Keratinocyte (primary cell): ENCODE measurements around the gene STAMBPL1. TPM values are rescaled to one million over a fixed set of nuclear protein-coding genes. Genes with fewer than 3 reads are reported as not detected.

Experiments used
- DNase-seq: peaks from one replicate; pipeline ENCODE4 v3.0.0-alpha.2; 2011; ENCODE audit warnings: low read depth, missing footprints, low spot score
- FAIRE-seq: peaks from 2 replicates; lab custom pipeline; 2011; peaks lifted over from hg19 to GRCh38; lab: Jason Lieb, UNC
- H2AFZ ChIP-seq: 2 replicates; pipeline ENCODE4 v1.6.0; 2012; ENCODE audit warnings: low read length, control low read depth, inconsistent platforms; ENCODE audit not compliant: control insufficient read depth
- H3K27ac ChIP-seq: 2 replicates; pipeline ENCODE4 v1.5.1; 2011; ENCODE audit warnings: low read length; ENCODE audit not compliant: control insufficient read depth, insufficient read depth
- H3K27me3 ChIP-seq: 3 replicates; pipeline ENCODE4 v1.6.0; 2011; ENCODE audit warnings: low read length; ENCODE audit not compliant: control insufficient read depth, insufficient read depth; ENCODE audit errors: extremely low read depth
- H3K36me3 ChIP-seq, 2 experiments: 2 replicates in 1 of 2; 3 replicates in 1 of 2; pipeline ENCODE4 v1.5.1; 2011; ENCODE audit warnings: low read length in 2 of 2, mild to moderate bottlenecking in 1 of 2; ENCODE audit not compliant: control insufficient read depth in 2 of 2, insufficient read depth in 2 of 2; ENCODE audit errors: extremely low read depth in 1 of 2
- H3K4me1 ChIP-seq: 3 replicates; pipeline ENCODE4 v1.5.1; 2011; ENCODE audit warnings: low read length; ENCODE audit not compliant: control insufficient read depth, insufficient read depth; ENCODE audit errors: extremely low read depth
- H3K4me2 ChIP-seq: 3 replicates; pipeline ENCODE4 v1.6.0; 2011; ENCODE audit warnings: low read depth, low read length; ENCODE audit not compliant: control insufficient read depth, insufficient read depth; ENCODE audit errors: extremely low read depth
- H3K4me3 ChIP-seq, 3 experiments: fragments of 200-600 bp in 1 of 3; sonication (generic) in 1 of 3; 2 replicates in 2 of 3; 3 replicates in 1 of 3; pipeline ENCODE4 v1.5.1; 2011 to 2016; ENCODE audit warnings: low read length in 3 of 3, mild to moderate bottlenecking in 3 of 3, control low read depth in 2 of 3, inconsistent platforms in 1 of 3, low read depth in 1 of 3, mixed read lengths in 1 of 3, mixed run types in 1 of 3, moderate library complexity in 1 of 3; ENCODE audit not compliant: control insufficient read depth in 2 of 3, insufficient read depth in 2 of 3; ENCODE audit errors: extremely low read depth in 1 of 3
- H3K79me2 ChIP-seq: 2 replicates; pipeline ENCODE4 v1.6.0; 2012; ENCODE audit warnings: low read length; ENCODE audit not compliant: control insufficient read depth, insufficient read depth
- H3K9ac ChIP-seq: 3 replicates; pipeline ENCODE4 v1.6.0; 2011; ENCODE audit warnings: low read length; ENCODE audit not compliant: control insufficient read depth, insufficient read depth; ENCODE audit errors: extremely low read depth
- H3K9me1 ChIP-seq: 3 replicates; pipeline ENCODE4 v1.6.0; 2011; ENCODE audit warnings: low read length; ENCODE audit not compliant: control insufficient read depth, insufficient read depth; ENCODE audit errors: extremely low read depth
- H3K9me3 ChIP-seq: 2 replicates; pipeline ENCODE4 v1.5.1; 2012; ENCODE audit warnings: low read depth, low read length; ENCODE audit not compliant: control insufficient read depth
- H4K20me1 ChIP-seq: 3 replicates; pipeline ENCODE4 v1.6.0; 2011; ENCODE audit warnings: low read length; ENCODE audit not compliant: control insufficient read depth, insufficient read depth; ENCODE audit errors: extremely low read depth
- EZH2 ChIP-seq: IDR thresholded peaks from one replicate; pipeline ENCODE4 v1.6.1; 2012; ENCODE audit warnings: inconsistent platforms, mild to moderate bottlenecking, low read length, moderate library complexity
- dilution Hi-C: fragments of 300-500 bp; cut with MboI; formaldehyde crosslinking; loops from one replicate; pipeline ENCODE4 v1.7.0; 2020; ENCODE audit warnings: low sequenced_read_pairs; ENCODE audit not compliant: extremely low pct_ligation_motif_present
- polyA plus RNA-seq, 5 experiments: library from polyadenylated mRNA; depleted of rRNA in 3 of 5; stranded (reverse) in 3 of 5; stranded (forward) in 1 of 5; unstranded in 1 of 5; fragments of >200 nt; gene quantifications; 1 replicate in 1 of 5; 2 replicates in 3 of 5; 3 replicates in 1 of 5; pipeline versions ENCODE4 v1.2.1 to v1.2.3, GENCODE V29; 2011 to 2012; ENCODE audit warnings: missing spikeins in 2 of 5, low read depth in 1 of 5, low replicate concordance in 1 of 5
- TF ChIP-seq, protein P1 (sequence below), 3 experiments: IDR thresholded peaks in 1 of 3; conservative IDR thresholded peaks in 1 of 3; optimal IDR thresholded peaks in 1 of 3; 2 replicates in 2 of 3; 3 replicates in 1 of 3; pipeline versions ENCODE3 to v1.5.1; 2011; ENCODE audit warnings: low read length in 3 of 3, mild to moderate bottlenecking in 3 of 3, moderate library complexity in 2 of 3, control low read depth in 1 of 3, inconsistent platforms in 1 of 3; ENCODE audit not compliant: insufficient read depth in 2 of 3; ENCODE audit errors: extremely low read depth in 1 of 3

Gene STAMBPL1
- polyA plus RNA-seq, 1 donor (not counting 4 experiments of a cell fraction or from before 2014, with no cell fraction given) = 9.0 TPM

DNA sequence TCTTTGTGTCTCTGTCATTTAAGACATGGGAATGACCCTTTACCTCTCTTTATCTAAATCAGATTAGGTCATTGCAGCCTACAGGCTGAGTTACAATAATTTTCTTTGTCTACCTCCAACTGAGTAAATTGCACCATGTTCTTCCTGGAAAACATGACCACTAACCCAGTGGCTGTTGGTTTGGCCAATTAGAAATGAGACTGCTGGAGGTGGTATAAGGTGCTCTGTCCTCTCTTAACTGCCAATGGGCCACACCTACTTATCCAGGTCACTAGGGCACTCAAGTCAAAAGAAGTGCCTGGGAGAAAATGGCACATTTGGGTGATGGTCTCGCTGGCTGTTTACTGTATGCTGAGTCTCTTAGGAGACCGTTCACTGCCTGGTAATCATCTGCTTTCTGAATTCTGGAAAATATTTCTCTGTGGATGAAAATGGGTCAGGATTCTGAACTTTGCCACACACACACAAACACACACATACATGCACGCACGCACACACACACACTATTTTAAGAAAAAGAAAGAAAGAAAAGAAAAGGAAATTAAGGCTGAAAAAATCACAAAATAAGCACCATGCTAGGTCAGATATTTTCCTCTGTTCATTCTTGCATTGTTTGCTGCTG, 16.4 kb downstream of the STAMBPL1 start:
- H3K4me3 ChIP-seq = no peak overlapping the region
- no peaks in the 10 kb centered on the region for H3K9me1 ChIP-seq
- TF ChIP-seq EZH2 = no peak
- TF ChIP-seq, protein P1, sequence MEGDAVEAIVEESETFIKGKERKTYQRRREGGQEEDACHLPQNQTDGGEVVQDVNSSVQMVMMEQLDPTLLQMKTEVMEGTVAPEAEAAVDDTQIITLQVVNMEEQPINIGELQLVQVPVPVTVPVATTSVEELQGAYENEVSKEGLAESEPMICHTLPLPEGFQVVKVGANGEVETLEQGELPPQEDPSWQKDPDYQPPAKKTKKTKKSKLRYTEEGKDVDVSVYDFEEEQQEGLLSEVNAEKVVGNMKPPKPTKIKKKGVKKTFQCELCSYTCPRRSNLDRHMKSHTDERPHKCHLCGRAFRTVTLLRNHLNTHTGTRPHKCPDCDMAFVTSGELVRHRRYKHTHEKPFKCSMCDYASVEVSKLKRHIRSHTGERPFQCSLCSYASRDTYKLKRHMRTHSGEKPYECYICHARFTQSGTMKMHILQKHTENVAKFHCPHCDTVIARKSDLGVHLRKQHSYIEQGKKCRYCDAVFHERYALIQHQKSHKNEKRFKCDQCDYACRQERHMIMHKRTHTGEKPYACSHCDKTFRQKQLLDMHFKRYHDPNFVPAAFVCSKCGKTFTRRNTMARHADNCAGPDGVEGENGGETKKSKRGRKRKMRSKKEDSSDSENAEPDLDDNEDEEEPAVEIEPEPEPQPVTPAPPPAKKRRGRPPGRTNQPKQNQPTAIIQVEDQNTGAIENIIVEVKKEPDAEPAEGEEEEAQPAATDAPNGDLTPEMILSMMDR (optimal IDR thresholded peaks at IDR 0.05 in 1 of 3, IDR thresholded peaks at IDR 0.05 in 1 of 3, conservative IDR thresholded peaks at IDR 0.05 in 1 of 3; ENCODE audit: extremely low read depth in 1 of 3, insufficient read depth in 2 of 3, low read length in 3 of 3) = no peak
- H2AFZ ChIP-seq = no peak overlapping the region
- DNase-seq (no peak), FAIRE-seq (no peak)
- no peak overlapping the region for H3K27ac ChIP-seq
- H3K27me3 ChIP-seq = no peaks in the 10 kb centered on the region
- no peak overlapping the region for H3K4me2 ChIP-seq
- no peaks in the 10 kb centered on the region for H3K9me3 ChIP-seq
- H3K4me1 ChIP-seq = peaks cover 10% of the 10 kb centered on the region
- no peaks in the 10 kb centered on the region for H3K36me3 ChIP-seq
- no peaks in the 10 kb centered on the region for H3K79me2 ChIP-seq
- no peaks in the 10 kb centered on the region for H4K20me1 ChIP-seq
- H3K9ac ChIP-seq = no peak overlapping the region
- dilution Hi-C loops = no loop called here

DNA sequence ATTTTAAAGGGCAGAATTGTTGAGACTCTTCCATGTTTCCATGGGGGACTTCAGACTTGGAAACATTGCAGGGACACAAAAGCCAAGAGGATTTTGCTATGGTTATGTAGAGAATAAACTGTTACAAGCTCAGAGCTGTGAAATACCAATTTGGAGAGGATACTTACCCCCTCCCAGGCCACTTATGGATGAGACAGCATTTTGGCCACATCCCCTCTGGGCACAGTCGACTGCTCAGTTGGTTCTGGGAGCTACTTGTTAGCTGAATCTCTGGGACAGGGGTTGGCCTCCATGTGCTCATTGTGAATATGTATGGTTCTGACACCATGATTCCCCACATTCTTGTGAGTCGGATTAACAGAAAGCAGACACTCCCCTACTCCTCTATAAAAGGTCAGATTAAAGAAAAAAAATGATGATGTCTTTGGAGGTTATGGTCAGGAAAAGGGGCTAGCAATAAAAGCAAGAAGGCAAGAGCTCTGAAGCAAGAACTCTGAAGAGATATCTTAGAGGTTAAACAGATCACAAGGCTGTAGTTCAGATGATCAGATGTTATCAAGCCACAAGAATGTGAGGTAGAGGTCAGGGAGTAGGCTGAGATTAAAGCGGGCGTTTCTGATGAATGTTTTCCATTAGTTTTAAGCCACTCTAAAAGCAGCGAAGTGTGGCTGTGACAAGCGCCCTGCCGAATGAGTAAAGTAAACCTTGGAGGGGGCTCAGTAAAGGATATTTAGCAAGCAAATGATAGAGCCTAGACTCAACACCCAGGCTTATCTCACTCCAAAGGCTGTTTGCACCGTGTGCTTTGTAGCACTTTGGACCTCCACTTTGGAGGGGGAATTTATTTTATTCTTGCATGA, 17.2 kb downstream of the STAMBPL1 start:
- no peak for FAIRE-seq
- H4K20me1 ChIP-seq = no peaks in the 10 kb centered on the region
- no peaks in the 10 kb centered on the region for H3K9me3 ChIP-seq
- no peak overlapping the region for H3K4me3 ChIP-seq
- H3K4me2 ChIP-seq = no peak overlapping the region
- TF ChIP-seq EZH2 = no peak
- TF ChIP-seq, protein P1 (optimal IDR thresholded peaks at IDR 0.05 in 1 of 3, IDR thresholded peaks at IDR 0.05 in 1 of 3, conservative IDR thresholded peaks at IDR 0.05 in 1 of 3; ENCODE audit: extremely low read depth in 1 of 3, insufficient read depth in 2 of 3, low read length in 3 of 3) = no peak
- H3K27ac ChIP-seq = no peak overlapping the region
- no peaks in the 10 kb centered on the region for H3K79me2 ChIP-seq
- peaks cover 10% of the 10 kb centered on the region for H3K4me1 ChIP-seq
- peaks cover 0 to 3% of the 10 kb centered on the region in 2 experiments for H3K36me3 ChIP-seq
- no peak for DNase-seq
- no peak overlapping the region for H3K9ac ChIP-seq
- H2AFZ ChIP-seq = no peak overlapping the region
- H3K9me1 ChIP-seq = no peaks in the 10 kb centered on the region
- dilution Hi-C loops = no loop called here
- no peaks in the 10 kb centered on the region for H3K27me3 ChIP-seq
